Measurements from ENCODE around the gene CAPZB.

- no peak for TF ChIP-seq CTCF (IDR thresholded peaks at IDR 0.05; ENCODE audit: low read depth, low read length)
- TF ChIP-seq POLR2A (IDR thresholded peaks at IDR 0.05; ENCODE audit: extremely low read depth, insufficient read length), result no peak
- TF ChIP-seq MAX (IDR thresholded peaks at IDR 0.05; ENCODE audit: low read depth, low read length), result no peak
- TF ChIP-seq MYC (IDR thresholded peaks at IDR 0.05; ENCODE audit: low read depth, low read length), result no peak
Observed at GRCh38 chr1:19324665-19324990, 160.7 kb downstream of the CAPZB start.

All from NB4 (cell line).